Measurements from ENCODE around the gene C1orf198. TPM values are rescaled to one million over a fixed set of nuclear protein-coding genes. Genes with fewer than 3 reads are reported as not detected.
A peak's percentile ranks its signal among the peaks of the same experiment; 100 is the strongest.

The C1orf198 gene
- total and polyA plus RNA-seq, 11 donors, result 23.1 to 145 (median 63.8) TPM

GRCh38 chr1:230857822-230858221 is 10.5 kb downstream of the C1orf198 start:
- TF ChIP-seq POLR2A (IDR thresholded peaks at IDR 0.05), result no peak
- no peak for TF ChIP-seq CTCF (IDR thresholded peaks at IDR 0.05)
- no peaks in the 10 kb centered on the region for H3K27me3 ChIP-seq
- 33 to 53% (median 47%) methylated on average over 1 of the region's 1 CpG for WGBS, 4 donors
- no peak for DNase-seq
- peaks cover 0 to 31% (median 16%) of the 10 kb centered on the region in 9 donors for H3K36me3 ChIP-seq
- H3K27ac ChIP-seq, result peak overlapping the region in 4 of 12 donors; percentile 0 to 64 (median 56)
- intact Hi-C loops (cut with DNase I), result no loop called here
- H3K4me1 ChIP-seq, result peaks cover 0 to 88% (median 48%) of the 10 kb centered on the region in 12 donors
- ATAC-seq, result no peak
- no peak overlapping the region for H3K4me3 ChIP-seq
- peaks cover 0 to 8% (median 0%) of the 10 kb centered on the region in 12 donors for H3K9me3 ChIP-seq

GRCh38 chr1:230857077-230857476 is 11.2 kb downstream of the C1orf198 start:
- ATAC-seq (no peak), DNase-seq (no peak)
- peaks cover 0 to 13% (median 0%) of the 10 kb centered on the region in 12 donors for H3K9me3 ChIP-seq
- peaks cover 0 to 80% (median 41%) of the 10 kb centered on the region in 12 donors for H3K4me1 ChIP-seq
- no peaks in the 10 kb centered on the region for H3K27me3 ChIP-seq
- no peak for TF ChIP-seq POLR2A (IDR thresholded peaks at IDR 0.05)
- WGBS, 4 donors, result 91 to 96% (median 92%) methylated on average over 12 to 13 of the region's 13 CpGs
- no peak overlapping the region for H3K4me3 ChIP-seq
- intact Hi-C loops (cut with DNase I), result no loop called here
- peak overlapping the region in 3 of 12 donors; percentile 0 to 64 (median 38) for H3K27ac ChIP-seq
- peaks cover 0 to 38% (median 16%) of the 10 kb centered on the region in 9 donors for H3K36me3 ChIP-seq

GRCh38 chr1:230855886-230856285 is 12.4 kb downstream of the C1orf198 start:
- DNase-seq (no peak), ATAC-seq (no peak)
- WGBS, 4 donors, result 85 to 91% (median 88%) methylated on average over 4 of the region's 4 CpGs
- H3K4me1 ChIP-seq, result peaks cover 0 to 78% (median 40%) of the 10 kb centered on the region in 12 donors
- TF ChIP-seq POLR2A (IDR thresholded peaks at IDR 0.05) (no peak), CTCF (IDR thresholded peaks at IDR 0.05) (no peak)
- peaks cover 0 to 13% (median 0%) of the 10 kb centered on the region in 12 donors for H3K9me3 ChIP-seq
- H3K27me3 ChIP-seq, result no peaks in the 10 kb centered on the region
- no peak overlapping the region for H3K4me3 ChIP-seq
- H3K36me3 ChIP-seq, result peaks cover 0 to 42% (median 16%) of the 10 kb centered on the region in 9 donors
- no peak overlapping the region for H3K27ac ChIP-seq
- intact Hi-C loops (cut with DNase I), result no loop called here

GRCh38 chr1:230854423-230854822 is 13.9 kb downstream of the C1orf198 start:
- DNase-seq (no peak), ATAC-seq (no peak)
- H3K4me3 ChIP-seq, result no peak overlapping the region
- no peak overlapping the region for H3K27ac ChIP-seq
- H3K36me3 ChIP-seq, result peaks cover 0 to 42% (median 16%) of the 10 kb centered on the region in 9 donors
- WGBS, 4 donors, result 92 to 98% (median 94%) methylated on average over 7 of the region's 7 CpGs
- intact Hi-C loops (cut with DNase I), result loop anchor here in 1 of 10 donors (5.0 kb wide), 1 partner anchor 37 kb away; no protein-coding TSS in a partner anchor
- H3K27me3 ChIP-seq, result no peaks in the 10 kb centered on the region
- no peak for TF ChIP-seq CTCF (IDR thresholded peaks at IDR 0.05)
- peaks cover 0 to 13% (median 0%) of the 10 kb centered on the region in 12 donors for H3K9me3 ChIP-seq
- H3K4me1 ChIP-seq, result peaks cover 0 to 79% (median 44%) of the 10 kb centered on the region in 12 donors

GRCh38 chr1:230853731-230854130 is 14.6 kb downstream of the C1orf198 start:
- peak overlapping the region in 1 of 12 donors; percentile 12 for H3K27ac ChIP-seq

More at GRCh38 chr1:230853731-230854130, 14.6 kb downstream of the C1orf198 start:
- TF ChIP-seq POLR2A (IDR thresholded peaks at IDR 0.05) (no peak), CTCF (IDR thresholded peaks at IDR 0.05) (no peak)
- Histone ChIP-seq H3K36me3 (peaks cover 0 to 42% (median 16%) of the 10 kb centered on the region in 9 donors), H3K27me3 (no peaks in the 10 kb centered on the region), H3K4me3 (no peak overlapping the region), H3K4me1 (peaks cover 4 to 79% (median 46%) of the 10 kb centered on the region in 12 donors), H3K9me3 (peaks cover 0 to 13% (median 0%) of the 10 kb centered on the region in 12 donors)
- ATAC-seq (no peak), DNase-seq (no peak)
- intact Hi-C loops (cut with DNase I), result loop anchor here in 1 of 10 donors (5.0 kb wide), 1 partner anchor 36 kb away; no protein-coding TSS in a partner anchor
- WGBS, 4 donors, result 63 to 73% (median 70%) methylated on average over 3 of the region's 3 CpGs

All from heart left ventricle (tissue), 16 donors.